ENCODE measurements around the gene FMOD. TPM values are rescaled to one million over a fixed set of nuclear protein-coding genes. Genes with fewer than 3 reads are reported as not detected.

FMOD gene
- total RNA-seq, 2 donors from 2014 or later: 190 to 438 TPM

DNA sequence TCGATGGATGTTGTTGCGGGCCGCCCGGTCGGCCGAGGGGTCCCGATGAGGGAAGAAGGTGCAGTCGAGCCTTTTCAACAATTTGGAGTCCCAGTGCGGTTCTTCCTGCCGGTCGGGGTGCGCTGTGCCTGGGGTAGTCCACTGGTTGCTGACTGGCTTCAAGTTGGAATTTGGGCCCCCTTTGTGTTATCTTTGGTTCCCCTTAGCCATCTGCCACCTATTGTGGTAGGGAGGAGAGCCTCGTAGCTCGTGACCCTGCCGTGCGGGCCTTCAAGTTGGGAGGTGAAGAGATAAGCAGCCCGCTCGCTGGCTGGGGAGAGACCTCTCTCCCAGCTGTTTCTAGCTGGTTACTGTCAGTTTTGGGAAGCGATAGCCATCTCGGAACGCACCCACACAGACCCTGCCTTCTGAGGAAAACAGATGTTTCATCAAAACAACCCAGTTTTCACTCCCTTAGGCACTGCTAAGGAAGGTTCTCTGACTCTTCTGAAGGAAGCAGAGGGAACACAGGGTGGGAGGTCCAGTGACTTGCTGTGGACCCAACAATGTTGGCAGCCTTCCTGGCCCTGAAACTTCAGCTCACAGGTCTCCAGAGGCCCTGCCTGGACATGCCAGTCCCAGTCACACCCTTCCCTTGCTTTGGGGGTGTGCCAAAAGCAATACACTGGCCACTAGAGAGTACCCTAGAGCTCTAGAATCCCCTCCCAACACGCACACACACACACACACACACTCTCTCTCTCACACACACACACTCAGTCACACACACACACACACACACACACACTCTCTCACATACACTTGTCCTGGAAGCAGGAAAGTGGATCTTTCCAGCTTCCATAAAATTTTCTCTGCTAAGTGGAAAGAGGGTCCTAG, 44.6 kb downstream of the FMOD start:
- no peaks in the 10 kb centered on the region for H3K27me3 ChIP-seq (replicated peaks; ENCODE audit: insufficient read depth)
- peak overlapping the region; percentile 99 for H3K27ac ChIP-seq
- DNase-seq (ENCODE audit: low spot score): peak; percentile 80
- H3K4me3 ChIP-seq: peak overlapping the region; percentile 95
- TF ChIP-seq, protein P1, sequence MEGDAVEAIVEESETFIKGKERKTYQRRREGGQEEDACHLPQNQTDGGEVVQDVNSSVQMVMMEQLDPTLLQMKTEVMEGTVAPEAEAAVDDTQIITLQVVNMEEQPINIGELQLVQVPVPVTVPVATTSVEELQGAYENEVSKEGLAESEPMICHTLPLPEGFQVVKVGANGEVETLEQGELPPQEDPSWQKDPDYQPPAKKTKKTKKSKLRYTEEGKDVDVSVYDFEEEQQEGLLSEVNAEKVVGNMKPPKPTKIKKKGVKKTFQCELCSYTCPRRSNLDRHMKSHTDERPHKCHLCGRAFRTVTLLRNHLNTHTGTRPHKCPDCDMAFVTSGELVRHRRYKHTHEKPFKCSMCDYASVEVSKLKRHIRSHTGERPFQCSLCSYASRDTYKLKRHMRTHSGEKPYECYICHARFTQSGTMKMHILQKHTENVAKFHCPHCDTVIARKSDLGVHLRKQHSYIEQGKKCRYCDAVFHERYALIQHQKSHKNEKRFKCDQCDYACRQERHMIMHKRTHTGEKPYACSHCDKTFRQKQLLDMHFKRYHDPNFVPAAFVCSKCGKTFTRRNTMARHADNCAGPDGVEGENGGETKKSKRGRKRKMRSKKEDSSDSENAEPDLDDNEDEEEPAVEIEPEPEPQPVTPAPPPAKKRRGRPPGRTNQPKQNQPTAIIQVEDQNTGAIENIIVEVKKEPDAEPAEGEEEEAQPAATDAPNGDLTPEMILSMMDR (IDR thresholded peaks at IDR 0.05): no peak
- peak; percentile 21 for ATAC-seq (ENCODE audit: insufficient number of reproducible peaks, low FRiP score, low read depth)
- H3K9me3 ChIP-seq: no peaks in the 10 kb centered on the region
- H3K36me3 ChIP-seq: peaks cover 16% of the 10 kb centered on the region
- peaks cover 14 to 42% of the 10 kb centered on the region in 2 donors for H3K4me1 ChIP-seq (ENCODE audit: control insufficient read depth in 1 of 2, low read depth in 2 of 2)

DNA sequence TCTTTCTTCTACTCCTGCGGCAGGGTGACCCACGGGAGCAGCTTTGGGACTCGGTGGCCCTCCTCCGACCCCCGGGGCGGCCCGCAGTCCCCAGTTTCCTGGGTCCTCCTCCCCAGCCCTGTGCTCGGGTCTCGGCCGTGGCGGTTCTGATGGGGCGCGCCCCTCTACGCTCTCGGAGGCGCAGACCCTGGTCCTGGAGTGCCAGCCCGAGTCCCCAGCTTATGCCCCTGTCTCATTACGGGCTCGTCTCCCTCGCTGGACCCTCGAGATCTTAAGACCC, 45.2 kb downstream of the FMOD start:
- peaks cover 14 to 42% of the 10 kb centered on the region in 2 donors for H3K4me1 ChIP-seq (ENCODE audit: control insufficient read depth in 1 of 2, low read depth in 2 of 2)
- ATAC-seq (ENCODE audit: insufficient number of reproducible peaks, low FRiP score, low read depth): no peak
- H3K36me3 ChIP-seq: peaks cover 16% of the 10 kb centered on the region
- H3K27me3 ChIP-seq (replicated peaks; ENCODE audit: insufficient read depth): no peaks in the 10 kb centered on the region
- TF ChIP-seq, protein P1 (IDR thresholded peaks at IDR 0.05): no peak
- H3K27ac ChIP-seq: peak overlapping the region; percentile 99
- H3K9me3 ChIP-seq: no peaks in the 10 kb centered on the region
- H3K4me3 ChIP-seq: peak overlapping the region; percentile 95
- no peak for DNase-seq (ENCODE audit: low spot score)

- Histone ChIP-seq H3K4me3 (peak within 1 kb of the TSS; percentile 95), H3K27ac (peak within 1 kb of the TSS; percentile 99), H3K27me3 (replicated peaks; ENCODE audit: insufficient read depth) (no peaks in the 10 kb centered on the region), H3K36me3 (peaks cover 16% of the 10 kb centered on the region), H3K4me1 (ENCODE audit: control insufficient read depth in 1 of 2, low read depth in 2 of 2) (peaks cover 14 to 40% of the 10 kb centered on the region in 2 donors), H3K9me3 (no peaks in the 10 kb centered on the region)
- DNase-seq (ENCODE audit: low spot score) (peak; percentile 79), ATAC-seq (ENCODE audit: insufficient number of reproducible peaks, low FRiP score, low read depth) (peak; percentile 75)
- TF ChIP-seq, protein P1 (IDR thresholded peaks at IDR 0.05): no peak
These were observed 45.8 kb downstream of the FMOD start, which contains the start of gene BTG2 for GRCh38 chr1:203304919-203305808. Gene BTG2 (plus strand): TSS chr1:203305519. CDS start chr1:203305607, 88 bp downstream.

DNA sequence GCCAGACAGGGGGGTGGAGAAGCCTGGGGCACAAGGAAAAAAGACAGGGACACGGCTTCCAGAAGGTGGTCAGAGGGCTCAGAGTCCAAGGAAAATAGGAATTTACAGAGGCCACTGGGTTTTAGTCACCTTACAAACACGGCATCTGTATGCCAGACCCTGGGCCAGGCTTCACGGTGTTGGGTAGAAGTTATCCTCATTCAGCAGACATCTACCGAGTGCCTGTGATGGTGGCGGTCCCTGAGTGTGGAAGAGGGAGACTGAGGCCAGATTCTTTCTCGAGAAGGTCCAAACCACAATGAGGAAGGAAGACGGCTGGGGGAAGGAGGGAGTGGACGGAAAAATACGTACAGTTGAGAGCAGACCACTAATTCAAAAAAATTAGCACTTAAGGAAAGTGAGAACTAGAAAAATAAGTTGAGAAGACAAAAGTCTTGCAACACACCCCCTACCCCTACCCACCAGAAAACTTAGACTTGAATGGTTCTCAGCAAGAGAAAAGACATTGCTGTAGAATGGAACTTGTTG, 46.5 kb downstream of the FMOD start:
- peaks cover 16% of the 10 kb centered on the region for H3K36me3 ChIP-seq
- ATAC-seq (ENCODE audit: insufficient number of reproducible peaks, low FRiP score, low read depth) (no peak), DNase-seq (ENCODE audit: low spot score) (no peak)
- TF ChIP-seq, protein P1 (IDR thresholded peaks at IDR 0.05): no peak
- H3K4me3 ChIP-seq: peak overlapping the region; percentile 95
- H3K9me3 ChIP-seq: no peaks in the 10 kb centered on the region
- H3K27me3 ChIP-seq (replicated peaks; ENCODE audit: insufficient read depth): no peaks in the 10 kb centered on the region
- H3K27ac ChIP-seq: peak overlapping the region; percentile 86 to 99
- H3K4me1 ChIP-seq (ENCODE audit: control insufficient read depth in 1 of 2, low read depth in 2 of 2): peaks cover 14 to 33% of the 10 kb centered on the region in 2 donors

GRCh38 chr1:203302894-203303293, 48.0 kb downstream of the FMOD start:
- DNase-seq (ENCODE audit: low spot score) (no peak), ATAC-seq (ENCODE audit: insufficient number of reproducible peaks, low FRiP score, low read depth) (no peak)
- Histone ChIP-seq H3K27me3 (replicated peaks; ENCODE audit: insufficient read depth) (no peaks in the 10 kb centered on the region), H3K4me1 (ENCODE audit: control insufficient read depth in 1 of 2, low read depth in 2 of 2) (peaks cover 6 to 17% of the 10 kb centered on the region in 2 donors), H3K9me3 (no peaks in the 10 kb centered on the region), H3K27ac (no peak overlapping the region), H3K36me3 (peaks cover 5% of the 10 kb centered on the region), H3K4me3 (no peak overlapping the region)
- TF ChIP-seq, protein P1 (IDR thresholded peaks at IDR 0.05): no peak
